Measurements from ENCODE around the gene EDN3.

EDN3 gene

DNA sequence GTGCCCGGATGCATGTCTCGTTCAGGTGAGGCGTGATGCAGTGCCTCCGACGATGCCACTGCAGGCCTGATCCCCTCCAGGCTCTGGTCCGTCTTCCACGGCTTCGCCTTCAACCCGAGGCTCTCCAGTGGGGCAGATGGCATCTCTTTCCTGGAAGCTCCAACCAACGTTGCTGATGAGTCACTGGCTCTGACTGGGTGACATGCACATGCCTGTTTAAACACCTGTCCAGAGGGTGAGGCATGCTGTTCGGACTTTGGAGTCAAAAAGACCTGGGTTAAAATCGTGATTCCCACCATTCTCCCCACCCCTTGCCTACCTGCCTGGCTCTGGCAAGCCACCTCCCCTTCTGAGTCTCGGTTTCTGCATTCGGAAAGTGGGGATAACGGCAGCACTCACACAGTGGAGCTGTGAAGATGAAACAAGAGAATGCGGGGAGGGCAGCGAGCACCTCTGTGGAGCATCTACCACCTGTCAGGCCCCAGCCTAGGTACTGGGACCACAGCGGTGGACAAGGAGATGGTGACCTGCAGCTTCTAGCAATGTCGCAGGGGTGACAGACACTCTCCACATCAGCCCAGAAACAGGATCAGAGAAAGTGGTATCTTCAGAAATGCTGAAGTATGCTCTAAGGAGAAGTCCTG, 8.5 kb upstream of the EDN3 start:
- FAIRE-seq (no peak), DNase-seq (ENCODE audit: insufficient read length, low spot score) (no peak)
- no peak for TF ChIP-seq CTCF (IDR thresholded peaks at IDR 0.05; ENCODE audit: insufficient read depth, missing control alignments)

DNA sequence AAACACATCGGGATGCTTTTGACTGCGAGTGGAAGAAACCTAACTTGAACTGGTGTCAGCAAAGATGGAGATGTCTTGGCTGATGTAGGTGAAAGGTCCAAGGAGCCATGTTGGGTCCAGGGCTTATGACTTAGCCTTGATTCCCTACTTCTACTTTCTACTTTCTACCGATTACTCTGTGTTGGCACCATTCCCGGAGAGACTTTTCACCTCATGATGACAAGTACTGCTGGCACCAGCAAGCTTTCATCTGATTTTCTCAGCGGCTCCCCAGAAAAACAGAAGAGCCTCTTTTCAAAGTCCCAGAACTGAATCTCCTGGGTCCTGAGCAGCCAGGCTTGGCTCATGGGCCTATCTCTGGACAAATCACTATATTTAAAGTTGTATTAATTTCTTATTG, 4.9 kb upstream of the EDN3 start:
- no peak for TF ChIP-seq CTCF (IDR thresholded peaks at IDR 0.05; ENCODE audit: insufficient read depth, missing control alignments)
- no peak for DNase-seq (ENCODE audit: insufficient read length, low spot score)

GRCh38 chr20:59297686-59298085, 2.7 kb upstream of the EDN3 start:
- no peak for TF ChIP-seq CTCF (IDR thresholded peaks at IDR 0.05; ENCODE audit: insufficient read depth, missing control alignments)
- FAIRE-seq (no peak), DNase-seq (ENCODE audit: insufficient read length, low spot score) (no peak)

More for the DNA sequence above, 4.9 kb upstream of the EDN3 start:
- no peak for FAIRE-seq

DNA sequence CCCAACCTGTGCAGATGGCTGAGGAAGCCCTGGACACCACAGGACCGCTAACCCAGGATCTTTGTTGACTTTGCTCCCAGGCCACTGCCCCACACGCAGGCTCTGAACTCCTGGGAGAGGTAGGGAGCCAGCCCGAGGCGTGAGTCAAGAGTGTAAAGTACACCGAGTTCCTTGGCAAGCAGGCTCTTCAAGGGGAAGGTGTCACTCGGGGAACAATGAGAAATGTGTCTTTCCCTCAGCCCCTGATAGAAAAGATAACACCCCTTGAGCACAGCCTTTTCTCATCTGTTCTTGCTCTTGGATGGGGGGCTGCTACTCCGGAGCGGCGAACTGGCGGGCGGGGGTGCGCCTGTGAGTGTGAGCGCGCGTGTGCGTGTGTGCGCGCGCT, 472 bp upstream of the EDN3 start:
- FAIRE-seq (no peak), DNase-seq (ENCODE audit: insufficient read length, low spot score) (no peak)
- no peak for TF ChIP-seq CTCF (IDR thresholded peaks at IDR 0.05; ENCODE audit: insufficient read depth, missing control alignments)

DNA sequence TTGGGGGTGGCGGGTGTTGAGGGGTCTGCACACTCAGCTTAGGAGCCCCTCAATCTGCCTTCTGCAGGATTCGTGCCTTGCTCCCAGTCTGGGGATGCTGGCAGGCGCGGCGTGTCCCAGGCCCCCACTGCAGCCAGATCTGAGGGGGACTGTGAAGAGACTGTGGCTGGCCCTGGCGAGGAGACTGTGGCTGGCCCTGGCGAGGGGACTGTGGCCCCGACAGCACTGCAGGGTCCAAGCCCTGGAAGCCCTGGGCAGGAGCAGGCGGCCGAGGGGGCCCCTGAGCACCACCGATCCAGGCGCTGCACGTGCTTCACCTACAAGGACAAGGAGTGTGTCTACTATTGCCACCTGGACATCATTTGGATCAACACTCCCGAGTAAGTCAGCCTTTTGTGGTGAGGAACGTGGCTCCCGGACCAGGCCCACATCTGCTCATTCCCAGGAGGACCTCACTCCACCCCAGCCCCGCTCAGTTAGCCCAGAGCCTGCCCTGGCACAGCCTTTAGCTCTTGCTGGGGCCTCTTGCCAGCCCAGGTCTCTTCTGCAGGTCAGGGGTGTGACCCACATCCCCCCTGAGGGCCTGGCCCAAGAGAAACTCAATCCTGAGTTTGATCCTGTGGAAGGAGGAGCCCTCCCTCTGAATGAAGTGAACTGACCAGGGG, 1.1 kb downstream of the EDN3 start:
- no peak for DNase-seq (ENCODE audit: insufficient read length, low spot score)
- no peak for TF ChIP-seq CTCF (IDR thresholded peaks at IDR 0.05; ENCODE audit: insufficient read depth, missing control alignments)
- no peak for FAIRE-seq

GRCh38 chr20:59305908-59306655, 5.7 kb downstream of the EDN3 start:
- FAIRE-seq (no peak), DNase-seq (ENCODE audit: insufficient read length, low spot score) (no peak)
- no peak for TF ChIP-seq CTCF (IDR thresholded peaks at IDR 0.05; ENCODE audit: insufficient read depth, missing control alignments)

DNA sequence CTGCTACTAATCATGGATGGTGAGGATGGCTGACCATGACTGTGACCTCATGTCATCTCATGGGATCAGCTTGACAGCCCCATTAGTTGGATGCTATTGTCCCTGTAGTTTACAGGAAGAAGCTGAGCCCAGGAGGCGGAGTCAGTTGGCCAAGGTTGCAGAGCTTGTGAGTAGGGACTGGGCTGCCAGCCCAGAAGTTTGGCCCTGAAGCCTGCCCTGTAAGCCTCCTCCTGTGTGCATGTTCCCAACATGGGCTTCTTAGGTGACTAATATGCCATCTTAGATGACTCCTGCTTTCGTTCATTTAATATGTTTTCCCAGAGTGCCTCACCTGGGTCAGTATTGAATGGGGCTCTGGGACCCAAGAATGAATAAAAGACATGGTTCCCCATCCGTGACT, 6.9 kb downstream of the EDN3 start:
- FAIRE-seq (no peak), DNase-seq (ENCODE audit: insufficient read length, low spot score) (no peak)
- TF ChIP-seq CTCF (IDR thresholded peaks at IDR 0.05; ENCODE audit: insufficient read depth, missing control alignments), result no peak

Measured in D721Med (cell line).